IPS-NIHi7 (cell line): ENCODE measurements around the gene FTL.
A peak's percentile ranks its signal among the peaks of the same experiment; 100 is the strongest.

ENCODE experiments used
- DNase-seq: peaks from one replicate; pipeline ENCODE4 v3.0.0; 2012; ENCODE audit warnings: mixed read lengths; ENCODE audit errors: extremely low spot score

The FTL gene

DNA sequence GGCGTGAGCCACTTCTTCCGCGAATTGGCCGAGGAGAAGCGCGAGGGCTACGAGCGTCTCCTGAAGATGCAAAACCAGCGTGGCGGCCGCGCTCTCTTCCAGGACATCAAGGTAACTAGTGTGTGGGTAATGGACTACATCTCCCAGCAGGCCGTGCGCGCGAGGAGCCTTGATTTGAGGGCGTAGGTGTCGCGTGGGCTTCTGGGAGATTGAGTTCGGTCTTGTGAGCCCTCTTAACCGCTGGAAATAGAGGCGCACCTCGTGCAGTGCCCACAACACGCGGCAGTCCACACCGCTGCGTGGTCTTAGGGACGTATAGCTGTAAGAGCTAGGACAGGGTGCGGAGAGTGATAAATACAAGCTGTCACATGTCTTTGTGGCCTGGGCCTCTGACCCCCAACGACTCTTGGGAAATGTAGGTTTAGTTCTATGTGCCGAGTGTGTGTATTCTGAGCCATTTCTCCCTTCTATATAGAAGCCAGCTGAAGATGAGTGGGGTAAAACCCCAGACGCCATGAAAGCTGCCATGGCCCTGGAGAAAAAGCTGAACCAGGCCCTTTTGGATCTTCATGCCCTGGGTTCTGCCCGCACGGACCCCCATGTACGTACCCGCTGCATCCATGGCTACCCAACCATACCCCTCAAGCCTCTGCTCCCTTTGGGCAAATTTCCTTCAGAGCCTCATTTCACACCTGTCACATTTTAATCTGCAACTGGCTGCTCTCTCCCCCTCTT is 864 bp downstream of the FTL start:
- peak; percentile 57 for DNase-seq

DNA sequence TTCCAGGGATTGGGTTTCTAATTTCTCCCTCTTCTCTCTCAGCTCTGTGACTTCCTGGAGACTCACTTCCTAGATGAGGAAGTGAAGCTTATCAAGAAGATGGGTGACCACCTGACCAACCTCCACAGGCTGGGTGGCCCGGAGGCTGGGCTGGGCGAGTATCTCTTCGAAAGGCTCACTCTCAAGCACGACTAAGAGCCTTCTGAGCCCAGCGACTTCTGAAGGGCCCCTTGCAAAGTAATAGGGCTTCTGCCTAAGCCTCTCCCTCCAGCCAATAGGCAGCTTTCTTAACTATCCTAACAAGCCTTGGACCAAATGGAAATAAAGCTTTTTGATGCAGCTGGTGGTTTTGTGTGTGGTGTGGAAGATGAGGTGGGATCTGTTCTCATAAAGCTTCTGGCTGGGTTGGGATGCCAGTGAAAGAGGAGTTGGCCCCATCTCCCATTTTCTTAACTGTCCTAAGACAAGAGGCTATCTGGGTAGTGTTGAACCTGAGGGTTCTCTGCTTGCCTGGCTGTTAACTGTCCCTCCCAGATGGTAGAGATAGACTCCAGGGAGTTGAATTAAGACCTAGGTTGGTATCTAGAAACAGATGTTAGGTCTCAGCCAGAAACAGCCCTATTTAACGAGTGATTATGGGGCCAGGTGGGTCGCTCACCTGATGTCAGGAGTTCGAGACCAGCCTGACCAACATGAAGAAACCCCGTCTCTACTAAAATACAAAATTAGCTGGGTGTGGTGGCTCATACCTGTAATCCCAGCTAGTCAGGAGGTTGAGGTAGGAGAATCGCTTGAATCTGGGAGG is 1.6 kb downstream of the FTL start:
- DNase-seq = no peak

DNA sequence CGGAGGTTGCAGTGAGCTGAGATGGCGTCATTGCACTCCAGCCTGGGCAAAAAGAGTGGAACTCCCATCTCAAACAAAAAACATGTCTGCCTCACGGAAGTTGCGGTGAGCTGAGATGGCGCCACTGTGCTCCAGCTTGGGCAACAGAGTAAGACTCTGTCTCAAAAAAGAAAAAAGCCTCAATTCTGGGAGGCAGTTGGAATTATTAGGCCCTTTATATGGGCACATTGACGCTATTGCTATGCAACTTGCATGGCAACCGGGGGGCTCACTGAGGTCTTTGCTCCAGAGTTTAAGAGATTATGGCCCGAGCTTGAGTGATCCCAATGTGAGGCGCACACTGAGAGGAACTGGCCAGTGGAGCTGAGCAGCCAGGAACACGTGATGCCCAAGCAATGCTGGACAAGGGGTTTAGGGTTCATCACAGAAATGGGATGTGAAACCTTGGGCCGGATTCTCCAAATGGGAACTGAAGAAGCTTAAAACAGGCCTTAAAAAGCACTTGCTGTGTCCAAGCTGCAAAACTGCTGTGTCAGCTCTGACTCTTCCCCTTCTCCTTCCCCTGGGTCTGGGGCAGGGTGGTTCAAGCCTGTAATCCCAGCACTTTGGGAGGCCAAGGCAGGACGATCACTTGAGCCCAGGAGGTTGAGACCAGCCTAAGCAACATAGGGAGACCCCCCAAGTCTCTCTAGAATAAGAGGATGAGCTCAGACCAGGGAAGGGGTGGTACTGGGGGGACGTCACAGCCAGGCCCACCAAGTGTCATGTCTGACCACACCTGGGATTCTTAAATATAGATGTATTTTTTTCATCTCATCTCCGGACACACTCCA is 2.5 kb downstream of the FTL start:
- DNase-seq = no peak

- DNase-seq = no peak
Measured at GRCh38 chr19:48968179-48968661, 3.1 kb downstream of the FTL start.

DNA sequence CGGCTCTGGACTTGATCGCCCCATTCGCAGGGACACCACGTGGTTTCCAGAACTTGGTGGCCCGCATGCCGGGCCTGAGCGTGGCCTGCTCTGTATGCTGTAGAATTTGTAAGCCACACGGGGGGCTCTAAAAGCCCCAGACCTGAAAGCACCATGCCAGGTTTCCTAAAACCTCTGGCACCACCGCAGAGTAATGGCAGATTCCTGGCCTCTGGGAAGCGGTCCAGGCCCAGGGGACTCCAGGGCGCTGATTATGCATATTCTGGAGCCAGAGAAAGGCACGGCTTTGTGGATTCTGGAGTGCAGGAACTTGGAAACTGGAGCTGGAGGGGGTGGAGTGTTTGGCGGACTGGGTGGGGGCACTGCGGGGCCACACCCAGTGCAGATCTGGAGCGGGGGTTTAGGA is 3.7 kb downstream of the FTL start:
- no peak for DNase-seq

DNA sequence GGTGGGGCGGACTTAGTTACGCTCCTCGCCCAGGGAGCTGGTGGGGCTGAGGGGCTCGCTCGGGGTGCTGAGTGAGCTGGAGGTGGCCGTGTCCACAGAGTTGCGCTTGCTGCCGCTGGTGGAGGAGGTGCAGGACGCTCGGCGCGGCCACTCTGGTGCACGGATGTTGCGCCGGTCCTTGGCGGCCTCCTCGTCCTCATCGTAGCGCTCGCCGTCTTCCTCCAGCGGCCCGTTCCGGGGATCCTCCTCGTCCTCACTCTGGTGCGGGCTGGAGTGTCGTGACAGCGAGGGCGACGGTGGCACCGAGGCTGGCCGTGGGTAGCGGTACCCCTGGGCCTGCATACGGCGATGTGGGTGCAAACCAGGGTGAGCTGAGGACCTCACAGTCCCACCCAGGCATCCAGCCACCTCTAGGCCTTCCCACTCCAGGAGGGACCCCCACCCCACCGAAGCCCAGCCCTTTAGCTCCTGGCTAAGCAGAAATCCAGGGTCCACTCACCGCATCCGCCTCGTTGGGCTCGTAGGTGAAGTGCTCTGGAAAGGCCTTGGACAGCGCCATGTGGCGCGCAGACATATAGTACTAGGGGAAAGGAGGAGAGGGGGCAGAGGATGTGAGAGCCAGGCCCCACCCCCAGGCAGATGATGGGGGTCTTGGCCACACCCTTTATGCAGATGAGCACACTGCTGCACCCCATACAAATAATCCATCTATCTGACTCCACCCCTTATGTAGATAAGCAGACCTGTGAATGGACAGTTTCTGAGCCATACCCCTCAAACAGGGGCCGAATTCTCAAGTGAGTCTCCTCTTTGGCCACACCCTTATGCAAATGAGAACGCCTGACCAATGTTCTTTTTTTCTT is 4.4 kb downstream of the FTL start:
- no peak for DNase-seq

GRCh38 chr19:48970139-48970766 is 5.1 kb downstream of the FTL start:
- no peak for DNase-seq

GRCh38 chr19:48970923-48971395 is 5.8 kb downstream of the FTL start:
- DNase-seq = peak; percentile 88

DNA sequence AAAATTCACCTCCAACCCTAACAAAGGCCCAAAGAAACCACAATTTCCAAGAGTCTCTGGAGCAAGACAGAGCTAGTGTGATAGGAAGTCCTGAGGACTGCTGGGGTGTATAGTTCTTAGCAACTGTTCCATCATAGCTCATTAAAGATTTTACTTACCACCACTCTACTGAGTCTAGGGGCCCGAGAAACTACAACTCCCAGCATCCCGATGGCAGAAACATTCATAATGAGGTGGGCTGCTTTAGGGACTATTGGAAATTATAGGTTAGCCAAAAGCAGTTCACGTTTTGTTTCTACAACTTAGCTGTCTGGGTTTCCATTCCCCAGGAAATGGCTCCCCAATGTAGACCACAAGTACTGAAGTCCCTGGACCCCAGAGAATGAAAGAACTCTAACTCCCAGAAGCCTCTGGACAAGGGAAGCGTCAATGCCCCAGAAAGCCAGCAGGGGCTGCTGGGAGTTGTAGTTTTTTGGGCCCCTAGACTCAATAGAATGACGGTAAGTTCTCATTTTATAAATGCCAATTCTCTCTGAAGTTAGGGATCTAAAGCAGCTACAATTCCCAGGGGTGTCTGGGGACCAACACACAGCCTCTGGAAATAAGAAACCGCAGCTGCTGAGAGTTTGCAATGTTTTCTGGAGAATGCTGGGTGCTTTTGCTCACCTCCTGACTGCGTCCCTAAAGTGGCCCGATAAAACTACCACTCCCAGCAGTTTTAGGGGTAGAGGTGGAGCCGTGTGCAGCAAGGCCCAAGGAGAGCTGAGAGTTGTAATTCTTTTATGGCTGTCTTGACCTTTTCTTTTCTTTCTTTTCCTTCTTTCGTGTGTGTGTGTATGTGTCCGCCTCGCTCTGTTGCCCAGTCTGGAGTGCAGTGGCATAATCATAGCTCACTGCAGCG is 11.1 kb downstream of the FTL start:
- peak; percentile 60 for DNase-seq

- no peak for DNase-seq
Measured at GRCh38 chr19:48977061-48977460, 12.0 kb downstream of the FTL start.

- DNase-seq = no peak
Measured at GRCh38 chr19:48982280-48982679, 17.2 kb downstream of the FTL start.

GRCh38 chr19:48985711-48986110 is 20.6 kb downstream of the FTL start:
- no peak for DNase-seq

DNA sequence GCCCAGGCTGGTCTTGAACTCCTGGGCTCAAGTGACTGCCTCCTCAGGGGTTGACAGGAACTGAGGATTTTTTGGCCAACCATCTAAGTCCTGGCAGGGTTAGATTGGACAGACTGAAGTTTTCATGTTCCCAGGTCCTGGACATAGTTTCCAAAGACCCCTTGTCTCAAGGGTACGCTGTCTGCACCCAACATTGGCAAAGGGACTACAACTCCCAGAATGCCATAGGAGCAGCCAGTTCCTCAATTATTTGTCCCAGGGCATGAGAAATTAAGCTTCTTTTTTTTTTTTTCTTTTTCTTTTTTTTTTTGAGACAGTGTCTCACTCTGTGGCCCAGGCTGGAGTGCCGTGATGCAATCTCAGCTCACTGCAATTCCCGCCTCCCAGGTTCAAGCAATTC is 21.1 kb downstream of the FTL start:
- DNase-seq = no peak

DNA sequence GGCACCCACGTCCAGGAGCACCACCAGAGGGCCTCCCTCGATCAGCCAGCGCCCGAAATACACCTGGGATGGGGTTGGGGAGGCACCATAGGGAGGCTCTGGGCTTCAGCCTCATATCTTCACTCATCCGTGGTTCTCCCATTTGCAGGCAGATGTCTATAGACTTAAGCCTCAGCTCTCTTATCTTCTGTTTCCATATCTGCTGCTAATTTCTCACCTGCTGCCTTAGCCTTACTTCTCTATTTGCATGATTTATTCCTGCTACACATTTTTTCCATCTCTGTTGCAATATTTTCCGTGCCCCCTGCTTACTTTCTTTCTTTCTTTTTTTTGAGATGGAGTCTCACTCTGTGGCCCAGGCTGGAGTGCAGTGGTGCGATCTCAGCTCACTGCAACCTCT is 22.2 kb downstream of the FTL start:
- DNase-seq = no peak

GRCh38 chr19:48988286-48988685 is 23.2 kb downstream of the FTL start:
- no peak for DNase-seq

- no peak for DNase-seq
Measured at GRCh38 chr19:48988860-48989259, 23.8 kb downstream of the FTL start.

DNA sequence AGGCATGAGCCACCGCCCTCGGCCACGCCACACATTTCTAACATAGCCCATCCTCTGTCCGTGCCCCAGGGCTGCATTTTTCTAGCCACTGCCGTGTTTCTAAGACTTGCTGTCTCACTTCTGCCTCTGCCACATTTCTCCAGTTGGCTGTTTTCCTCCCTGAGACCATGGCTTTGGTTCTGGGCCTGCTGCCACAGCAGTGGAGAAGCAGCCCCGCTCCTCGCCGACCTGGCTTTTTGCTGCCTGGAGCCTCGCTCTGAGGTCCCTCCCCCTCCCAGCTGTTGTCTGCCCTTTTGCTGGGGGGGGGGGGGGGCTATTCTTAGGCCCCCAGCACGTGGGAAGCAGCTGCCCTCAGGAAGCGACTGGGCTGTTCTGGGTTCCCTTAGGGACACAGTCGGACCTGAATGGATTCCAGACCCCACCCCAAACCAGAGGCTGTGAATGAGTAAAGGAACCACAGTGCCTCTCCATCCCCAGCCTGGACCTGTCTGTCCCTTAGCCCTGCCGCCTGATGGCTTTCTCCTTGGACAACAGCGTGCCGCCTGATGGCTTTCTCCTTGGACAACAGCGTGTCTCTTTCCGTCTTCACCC is 24.7 kb downstream of the FTL start:
- DNase-seq = no peak

DNA sequence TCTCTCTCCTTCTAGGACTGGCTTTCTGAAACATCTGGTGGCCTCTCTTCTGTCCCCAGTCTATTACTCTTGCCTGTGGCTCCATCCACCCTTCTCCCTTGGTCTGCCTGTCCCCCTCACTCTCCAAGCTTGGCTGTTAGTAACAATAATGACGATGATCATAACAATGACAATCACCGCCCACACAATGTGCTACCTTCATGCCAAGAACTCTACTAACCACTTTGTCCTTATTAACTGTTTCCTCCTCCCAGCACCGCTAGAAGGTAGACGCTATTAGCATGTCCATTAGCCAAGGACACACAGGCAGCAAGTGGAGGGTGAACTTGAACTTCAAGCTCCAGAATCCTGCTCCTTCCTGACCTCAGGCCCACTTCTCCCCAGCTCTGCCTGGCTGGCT is 25.3 kb downstream of the FTL start:
- no peak for DNase-seq

- no peak for DNase-seq
Measured at GRCh38 chr19:48991011-48991609, 26.0 kb downstream of the FTL start.
